ENCODE results near the gene SLC13A1. TPM values are rescaled to one million over a fixed set of nuclear protein-coding genes. Genes with fewer than 3 reads are reported as not detected.

SLC13A1 gene
- polyA plus RNA-seq, 3 donors = not detected

DNA sequence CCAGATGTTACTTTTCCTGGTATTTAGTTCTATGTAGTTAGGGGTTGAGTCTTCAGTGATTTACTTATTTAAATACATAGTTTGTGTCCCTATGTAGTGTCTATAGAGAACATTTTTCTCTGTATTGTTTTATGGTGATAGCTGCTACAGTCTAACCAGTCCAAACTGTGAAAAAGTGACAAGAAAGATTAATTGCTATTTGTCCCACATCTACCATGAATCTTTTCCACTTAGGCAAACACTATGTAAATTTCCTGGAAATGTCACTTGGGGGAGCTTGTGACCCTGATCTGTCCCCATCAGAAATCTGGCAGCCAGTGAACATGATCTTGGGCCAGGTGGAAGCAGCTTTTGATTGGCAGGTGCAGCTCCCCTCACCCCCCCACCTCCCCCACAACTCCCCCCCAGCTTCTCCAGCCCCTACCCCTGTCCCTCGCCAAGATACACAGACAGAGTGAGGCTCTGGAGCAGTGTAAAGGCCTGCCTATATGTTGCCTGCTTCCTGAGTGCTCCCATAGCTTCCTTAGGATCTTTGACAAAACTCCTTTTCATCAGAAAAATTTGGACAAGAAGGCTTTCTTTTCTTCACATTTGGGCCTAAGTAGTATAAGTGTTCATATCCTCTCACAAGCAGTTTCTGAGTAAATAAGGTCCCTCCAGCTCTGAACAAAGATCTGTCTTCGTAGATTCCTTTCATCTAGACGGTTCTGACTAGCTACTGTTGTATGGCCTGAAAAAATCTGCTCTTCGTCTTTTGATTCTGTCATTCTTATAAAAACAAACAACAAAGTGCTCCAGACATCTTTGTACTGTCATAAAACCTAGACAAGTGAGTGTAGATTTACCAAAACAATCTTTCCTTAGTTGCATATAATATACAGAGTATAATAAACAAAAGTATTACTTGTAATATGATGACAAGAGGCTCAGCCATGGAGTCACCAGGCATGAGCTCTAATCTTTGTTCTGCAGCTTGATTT, 31.5 kb upstream of the SLC13A1 start:
- Histone ChIP-seq H3K27me3 (ENCODE audit: control insufficient read depth in 2 of 2, insufficient read depth in 2 of 2, low read length in 2 of 2) (no peaks in the 10 kb centered on the region), H3K4me1 (ENCODE audit: control insufficient read depth in 1 of 2, insufficient read depth in 2 of 2, low read length in 2 of 2) (no peaks in the 10 kb centered on the region), H3K4me2 (replicated peaks; ENCODE audit: extremely low read depth, low read length, poor library complexity, severe bottlenecking) (no peak overlapping the region), H3K79me2 (ENCODE audit: insufficient read depth, low read length) (no peaks in the 10 kb centered on the region), H3K36me3 (replicated peaks in 1 of 2; ENCODE audit: control insufficient read depth in 1 of 2, insufficient read depth in 2 of 2, low read length in 2 of 2) (no peaks in the 10 kb centered on the region), H4K20me1 (ENCODE audit: insufficient read depth, low read length) (no peaks in the 10 kb centered on the region), H3K4me3 (replicated peaks in 1 of 3; ENCODE audit: low read depth in 2 of 3, low read length in 3 of 3) (no peak overlapping the region), H3K9me3 (replicated peaks in 1 of 2; ENCODE audit: control insufficient read depth in 1 of 2, insufficient read depth in 1 of 2, low read length in 2 of 2) (no peaks in the 10 kb centered on the region), H2AFZ (ENCODE audit: insufficient read depth, low read depth, low read length, poor library complexity, severe bottlenecking) (no peak overlapping the region), H3K9ac (ENCODE audit: insufficient read depth, low read length, poor library complexity, severe bottlenecking) (no peak overlapping the region), H3K27ac (ENCODE audit: low read depth in 1 of 2, low read length in 2 of 2) (no peak overlapping the region)
- intact Hi-C loops (cut with micrococcal nuclease) = no loop called here
- no peak for DNase-seq
- H3K36me3 Mint-ChIP-seq = no peaks in the 10 kb centered on the region
- H3K27me3 Mint-ChIP-seq (ENCODE audit: low read depth in 3 of 3) = no peaks in the 10 kb centered on the region
- WGBS (ENCODE audit: insufficient coverage) = no CpG with 5 or more reads among the region's 4 CpGs
- TF ChIP-seq, protein P1, sequence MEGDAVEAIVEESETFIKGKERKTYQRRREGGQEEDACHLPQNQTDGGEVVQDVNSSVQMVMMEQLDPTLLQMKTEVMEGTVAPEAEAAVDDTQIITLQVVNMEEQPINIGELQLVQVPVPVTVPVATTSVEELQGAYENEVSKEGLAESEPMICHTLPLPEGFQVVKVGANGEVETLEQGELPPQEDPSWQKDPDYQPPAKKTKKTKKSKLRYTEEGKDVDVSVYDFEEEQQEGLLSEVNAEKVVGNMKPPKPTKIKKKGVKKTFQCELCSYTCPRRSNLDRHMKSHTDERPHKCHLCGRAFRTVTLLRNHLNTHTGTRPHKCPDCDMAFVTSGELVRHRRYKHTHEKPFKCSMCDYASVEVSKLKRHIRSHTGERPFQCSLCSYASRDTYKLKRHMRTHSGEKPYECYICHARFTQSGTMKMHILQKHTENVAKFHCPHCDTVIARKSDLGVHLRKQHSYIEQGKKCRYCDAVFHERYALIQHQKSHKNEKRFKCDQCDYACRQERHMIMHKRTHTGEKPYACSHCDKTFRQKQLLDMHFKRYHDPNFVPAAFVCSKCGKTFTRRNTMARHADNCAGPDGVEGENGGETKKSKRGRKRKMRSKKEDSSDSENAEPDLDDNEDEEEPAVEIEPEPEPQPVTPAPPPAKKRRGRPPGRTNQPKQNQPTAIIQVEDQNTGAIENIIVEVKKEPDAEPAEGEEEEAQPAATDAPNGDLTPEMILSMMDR (IDR thresholded peaks at IDR 0.05) = no peak
- no peak overlapping the region for H3K27ac Mint-ChIP-seq
- peaks cover 0 to 5% (median 2%) of the 10 kb centered on the region in 7 donors for H3K9me3 Mint-ChIP-seq
- no peak overlapping the region for H3K4me3 Mint-ChIP-seq
- H3K4me1 Mint-ChIP-seq = no peaks in the 10 kb centered on the region

DNA sequence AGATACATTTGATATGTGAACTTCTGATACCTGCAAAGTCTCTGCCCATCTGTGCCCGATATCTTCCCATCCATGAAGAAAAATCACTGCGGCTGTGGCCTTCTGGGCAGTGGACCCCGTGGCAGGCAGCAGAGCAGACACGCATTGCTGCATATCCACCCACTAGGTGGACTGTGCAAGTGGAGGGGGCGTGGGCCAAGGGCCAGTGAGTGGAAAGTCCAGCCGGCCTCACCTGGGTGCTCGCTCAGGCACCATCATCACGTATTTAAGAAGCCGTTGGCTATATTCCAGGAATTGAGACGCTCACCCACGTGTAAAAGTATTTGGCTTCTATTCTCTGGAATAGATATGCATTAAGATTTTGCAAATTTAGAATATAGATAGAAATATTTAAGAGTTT, 30.8 kb upstream of the SLC13A1 start:
- no peaks in the 10 kb centered on the region for H3K9me3 ChIP-seq (replicated peaks in 1 of 2; ENCODE audit: control insufficient read depth in 1 of 2, insufficient read depth in 1 of 2, low read length in 2 of 2)
- H3K4me3 ChIP-seq (replicated peaks in 1 of 3; ENCODE audit: low read depth in 2 of 3, low read length in 3 of 3) = no peak overlapping the region
- no peaks in the 10 kb centered on the region for H3K27me3 Mint-ChIP-seq (ENCODE audit: low read depth in 3 of 3)
- no peaks in the 10 kb centered on the region for H3K27me3 ChIP-seq (ENCODE audit: control insufficient read depth in 2 of 2, insufficient read depth in 2 of 2, low read length in 2 of 2)
- no peak overlapping the region for H3K27ac Mint-ChIP-seq
- no peaks in the 10 kb centered on the region for H3K36me3 Mint-ChIP-seq
- H3K27ac ChIP-seq (ENCODE audit: low read depth in 1 of 2, low read length in 2 of 2) = no peak overlapping the region
- intact Hi-C loops (cut with micrococcal nuclease) = no loop called here
- 85% methylated on average over 10 of the region's 11 CpGs for WGBS (ENCODE audit: insufficient coverage)
- H3K36me3 ChIP-seq (replicated peaks in 1 of 2; ENCODE audit: control insufficient read depth in 1 of 2, insufficient read depth in 2 of 2, low read length in 2 of 2) = no peaks in the 10 kb centered on the region
- no peaks in the 10 kb centered on the region for H3K79me2 ChIP-seq (ENCODE audit: insufficient read depth, low read length)
- no peak overlapping the region for H3K4me2 ChIP-seq (replicated peaks; ENCODE audit: extremely low read depth, low read length, poor library complexity, severe bottlenecking)
- no peak overlapping the region for H2AFZ ChIP-seq (ENCODE audit: insufficient read depth, low read depth, low read length, poor library complexity, severe bottlenecking)
- DNase-seq = no peak
- no peaks in the 10 kb centered on the region for H3K4me1 ChIP-seq (ENCODE audit: control insufficient read depth in 1 of 2, insufficient read depth in 2 of 2, low read length in 2 of 2)
- no peak overlapping the region for H3K9ac ChIP-seq (ENCODE audit: insufficient read depth, low read length, poor library complexity, severe bottlenecking)
- no peaks in the 10 kb centered on the region for H3K4me1 Mint-ChIP-seq
- H3K4me3 Mint-ChIP-seq = no peak overlapping the region
- peaks cover 0 to 5% (median 2%) of the 10 kb centered on the region in 7 donors for H3K9me3 Mint-ChIP-seq
- H4K20me1 ChIP-seq (ENCODE audit: insufficient read depth, low read length) = no peaks in the 10 kb centered on the region
- TF ChIP-seq, protein P1 (IDR thresholded peaks at IDR 0.05) = no peak

Data from CD14-positive monocyte (primary cell).